ENCODE data around the gene CCDC90B. TPM values are rescaled to one million over a fixed set of nuclear protein-coding genes. Genes with fewer than 3 reads are reported as not detected.

CCDC90B gene, protein sequence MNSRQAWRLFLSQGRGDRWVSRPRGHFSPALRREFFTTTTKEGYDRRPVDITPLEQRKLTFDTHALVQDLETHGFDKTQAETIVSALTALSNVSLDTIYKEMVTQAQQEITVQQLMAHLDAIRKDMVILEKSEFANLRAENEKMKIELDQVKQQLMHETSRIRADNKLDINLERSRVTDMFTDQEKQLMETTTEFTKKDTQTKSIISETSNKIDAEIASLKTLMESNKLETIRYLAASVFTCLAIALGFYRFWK
- total RNA-seq, result 36.8 and 45.8 TPM in 2 replicates

DNA sequence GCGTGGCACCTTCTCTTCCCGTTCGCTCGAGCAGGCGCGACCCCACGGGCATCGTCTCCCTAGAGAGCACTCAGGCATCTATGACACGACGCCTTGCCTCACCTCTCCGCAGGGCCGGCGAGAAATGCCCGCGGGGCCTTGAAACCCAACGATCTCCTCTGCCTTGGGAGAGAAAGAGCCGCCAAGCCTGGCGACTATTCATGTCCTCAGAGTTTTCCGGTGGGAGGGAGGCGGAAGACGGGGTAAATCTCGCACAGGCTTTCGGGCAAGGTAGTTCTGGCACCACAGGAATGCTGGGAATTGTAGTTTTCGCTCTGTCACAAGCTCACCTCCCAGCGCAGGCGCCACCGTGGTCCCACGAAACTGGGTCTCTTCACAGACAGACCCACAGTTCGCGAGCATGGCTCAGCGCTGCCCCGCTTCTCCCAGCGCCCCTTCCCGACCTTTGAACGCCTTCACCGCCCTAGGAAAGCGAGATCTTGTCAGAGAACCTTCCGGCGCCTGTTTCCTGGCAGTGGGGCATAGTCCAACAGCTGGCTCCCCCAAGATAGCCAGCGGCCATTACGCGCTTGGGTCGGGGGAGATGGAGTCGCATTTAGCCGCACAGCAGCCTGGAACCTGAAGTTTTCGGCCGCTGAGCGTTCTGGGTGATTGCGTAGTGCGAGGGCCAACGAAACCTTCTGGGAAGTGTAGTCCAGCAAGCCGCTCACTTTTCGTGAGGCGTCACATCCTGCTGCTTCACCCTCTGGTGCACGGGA is at the start of gene CCDC90B:
TSS of gene CCDC90B (minus strand) at position 597 of the 758 bp plus-strand sequence. CDS start at position 202, 395 bp downstream.

Other genes starting within 250 kb of the CCDC90B start
- gene RAB30, start 214.5 kb downstream of the CCDC90B start, total RNA-seq, result 9.1 and 16.8 TPM in 2 replicates
- gene PCF11, start 129.2 kb downstream of the CCDC90B start, total RNA-seq, result 12.8 and 22.0 TPM in 2 replicates
- 9.6 and 11.7 TPM in 2 replicates for gene ANKRD42, start 92.7 kb downstream of the CCDC90B start, total RNA-seq